OCI-LY1 (cell line): ENCODE results near the gene SGPL1.

Experiments
- CTCF ChIP-seq: fragments of 200-600 bp; sonication (generic), shearing (Covaris generic); IDR thresholded peaks from 2 replicates; pipeline ENCODE4 v1.5.1; 2017; ENCODE audit warnings: mild to moderate bottlenecking, antibody characterized with exemption, low read length, moderate library complexity, mixed read lengths
- EZH2 ChIP-seq: fragments of 200-600 bp; sonication (generic), shearing (Covaris generic); IDR thresholded peaks from 2 replicates; pipeline ENCODE4 v1.8.0; 2017; ENCODE audit warnings: borderline replicate concordance, mixed run types, mild to moderate bottlenecking, antibody characterized with exemption, low read length, moderate library complexity, mixed read lengths

DNA sequence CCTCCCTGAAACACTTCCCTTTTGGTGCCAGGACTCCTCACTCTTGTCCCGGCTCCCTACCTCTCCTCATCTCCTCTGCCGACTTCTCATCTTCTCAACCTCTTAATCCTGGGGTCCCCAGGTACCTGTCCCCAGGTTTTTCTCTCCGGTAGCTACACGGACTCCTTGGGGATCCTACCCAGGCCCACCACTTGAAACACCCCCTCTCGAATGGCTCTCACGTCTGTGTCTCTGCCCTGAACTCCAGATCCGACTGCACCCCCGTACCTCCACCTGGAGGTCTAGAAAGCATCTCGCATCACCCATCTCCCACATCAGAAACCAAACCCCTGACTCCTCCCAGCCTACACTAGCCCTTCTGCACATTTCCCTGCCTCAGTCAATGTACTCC is 35.4 kb upstream of the SGPL1 start:
- TF ChIP-seq EZH2: no peak
- no peak for TF ChIP-seq CTCF
